ENCODE data around the gene HOXC9.

The HOXC9 gene

GRCh38 chr12:53985994-53986685 is 13.8 kb upstream of the HOXC9 start (continued):
- TF ChIP-seq ZNF398 (tag by site-specific recombination; IDR thresholded peaks at IDR 0.05) (no peak), ZBTB44 (tag by site-specific recombination; IDR thresholded peaks at IDR 0.05) (no peak), PBX3 (CRISPR knock-in tag; IDR thresholded peaks at IDR 0.05) (no peak), SCRT2 (tag by site-specific recombination; IDR thresholded peaks at IDR 0.05) (no peak), KLF10 (tag by site-specific recombination; IDR thresholded peaks at IDR 0.05) (no peak), ZNF184 (tag by site-specific recombination; IDR thresholded peaks at IDR 0.05) (no peak), GLI2 (tag by site-specific recombination; IDR thresholded peaks at IDR 0.05; ENCODE audit: borderline replicate concordance, low read depth) (no peak), MZF1 (tag by site-specific recombination; IDR thresholded peaks at IDR 0.05; ENCODE audit: borderline replicate concordance) (no peak), KLF16 (tag by site-specific recombination; IDR thresholded peaks at IDR 0.05) (no peak), ZNF626 (tag by site-specific recombination; IDR thresholded peaks at IDR 0.05) (no peak), AEBP2 (tag by site-specific recombination; IDR thresholded peaks at IDR 0.05; ENCODE audit: borderline replicate concordance) (no peak), ZNF692 (tag by site-specific recombination; IDR thresholded peaks at IDR 0.05) (no peak), SP3 (tag by site-specific recombination; IDR thresholded peaks at IDR 0.05) (no peak), ZNF157 (tag by site-specific recombination; IDR thresholded peaks at IDR 0.05) (no peak), ZNF501 (tag by site-specific recombination; IDR thresholded peaks at IDR 0.05) (peak; percentile 32; the same call in 1 of the 2 replicates), ZBTB17 (tag by site-specific recombination; IDR thresholded peaks at IDR 0.05) (no peak), ZNF549 (tag by site-specific recombination; IDR thresholded peaks at IDR 0.05) (no peak), BCL6B (tag by site-specific recombination; IDR thresholded peaks at IDR 0.05) (no peak), ZNF138 (tag by site-specific recombination; IDR thresholded peaks at IDR 0.05; ENCODE audit: borderline replicate concordance) (no peak), ZNF223 (tag by site-specific recombination; IDR thresholded peaks at IDR 0.05) (no peak), YY2 (tag by site-specific recombination; IDR thresholded peaks at IDR 0.05) (0 out of 2 replicates have a peak, but pooled peaks have one; percentile 43), ZNF645 (tag by site-specific recombination; IDR thresholded peaks at IDR 0.05) (no peak), ZNF704 (tag by site-specific recombination; IDR thresholded peaks at IDR 0.05) (no peak), HOXC10 (CRISPR knock-in tag; IDR thresholded peaks at IDR 0.05) (no peak), ZNF155 (tag by site-specific recombination; IDR thresholded peaks at IDR 0.05) (no peak)

Data from HEK293 (cell line).